ENCODE measurements around the gene TNIK.

DNA sequence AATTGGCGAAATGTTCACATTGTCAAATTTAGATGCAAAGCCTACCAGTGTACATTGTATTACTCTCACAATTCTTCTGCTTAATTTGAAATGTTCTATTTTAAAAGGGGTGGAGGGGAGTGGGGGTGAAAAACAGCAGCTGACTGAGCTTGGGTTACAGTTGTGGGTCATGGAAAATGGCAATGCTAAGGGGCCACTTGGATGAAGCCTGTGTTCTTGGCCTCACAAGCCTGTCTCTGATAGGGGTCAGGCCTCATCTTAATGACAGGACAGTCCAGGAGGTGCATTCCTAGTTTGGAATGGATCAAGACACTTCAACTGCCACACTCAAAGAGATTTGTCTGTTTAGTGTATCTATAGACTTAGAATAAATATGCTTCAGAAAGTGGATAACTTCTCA lies 158.2 kb downstream of the TNIK start:
- TF ChIP-seq, protein P1, sequence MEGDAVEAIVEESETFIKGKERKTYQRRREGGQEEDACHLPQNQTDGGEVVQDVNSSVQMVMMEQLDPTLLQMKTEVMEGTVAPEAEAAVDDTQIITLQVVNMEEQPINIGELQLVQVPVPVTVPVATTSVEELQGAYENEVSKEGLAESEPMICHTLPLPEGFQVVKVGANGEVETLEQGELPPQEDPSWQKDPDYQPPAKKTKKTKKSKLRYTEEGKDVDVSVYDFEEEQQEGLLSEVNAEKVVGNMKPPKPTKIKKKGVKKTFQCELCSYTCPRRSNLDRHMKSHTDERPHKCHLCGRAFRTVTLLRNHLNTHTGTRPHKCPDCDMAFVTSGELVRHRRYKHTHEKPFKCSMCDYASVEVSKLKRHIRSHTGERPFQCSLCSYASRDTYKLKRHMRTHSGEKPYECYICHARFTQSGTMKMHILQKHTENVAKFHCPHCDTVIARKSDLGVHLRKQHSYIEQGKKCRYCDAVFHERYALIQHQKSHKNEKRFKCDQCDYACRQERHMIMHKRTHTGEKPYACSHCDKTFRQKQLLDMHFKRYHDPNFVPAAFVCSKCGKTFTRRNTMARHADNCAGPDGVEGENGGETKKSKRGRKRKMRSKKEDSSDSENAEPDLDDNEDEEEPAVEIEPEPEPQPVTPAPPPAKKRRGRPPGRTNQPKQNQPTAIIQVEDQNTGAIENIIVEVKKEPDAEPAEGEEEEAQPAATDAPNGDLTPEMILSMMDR (IDR thresholded peaks at IDR 0.05) = no peak
- TF ChIP-seq POLR2A (IDR thresholded peaks at IDR 0.05) = no peak

Measured in uterus (tissue), 2 donors.